Osteocyte (in vitro differentiated cells): ENCODE data around the gene FAM167B. TPM values are rescaled to one million over a fixed set of nuclear protein-coding genes. Genes with fewer than 3 reads are reported as not detected.
A peak's percentile ranks its signal among the peaks of the same experiment; 100 is the strongest.

Experiments used
- DNase-seq: peaks from one replicate; pipeline ENCODE4 v3.0.0; 2021; ENCODE audit warnings: mixed read lengths; ENCODE audit not compliant: unreplicated experiment; ENCODE audit errors: extremely low spot score
- H3K27ac Mint-ChIP-seq: one replicate; pipeline ENCODE4 v1.8.0; 2021; ENCODE audit warnings: mild to moderate bottlenecking, mixed read lengths; ENCODE audit not compliant: unreplicated experiment
- H3K27me3 Mint-ChIP-seq: one replicate; pipeline ENCODE4 v1.8.0; 2021; ENCODE audit warnings: mixed read lengths; ENCODE audit not compliant: unreplicated experiment
- H3K36me3 Mint-ChIP-seq: one replicate; pipeline ENCODE4 v1.8.0; 2021; ENCODE audit warnings: mixed read lengths; ENCODE audit not compliant: unreplicated experiment
- H3K4me1 Mint-ChIP-seq: one replicate; pipeline ENCODE4 v1.8.0; 2021; ENCODE audit warnings: mixed read lengths; ENCODE audit not compliant: unreplicated experiment
- H3K4me3 Mint-ChIP-seq: one replicate; pipeline ENCODE4 v1.8.0; 2021; ENCODE audit warnings: mild to moderate bottlenecking, moderate library complexity, mixed read lengths; ENCODE audit not compliant: unreplicated experiment
- H3K9me3 Mint-ChIP-seq: one replicate; pipeline ENCODE4 v1.8.0; 2021; ENCODE audit warnings: mixed read lengths; ENCODE audit not compliant: unreplicated experiment
- CTCF ChIP-seq: fragments of 200-600 bp; sonication (generic); IDR thresholded peaks from 2 replicates; pipeline ENCODE4 v1.5.0; 2021; ENCODE audit warnings: antibody characterized with exemption, mild to moderate bottlenecking, moderate library complexity
- total RNA-seq: library from RNA; stranded (reverse); gene quantifications from 2 replicates; pipeline ENCODE4 v1.2.1, GENCODE V29; 2021

FAM167B gene
- total RNA-seq, 1 donor from 2014 or later: 2.8 TPM

- H3K27ac Mint-ChIP-seq: peak overlapping the region; percentile 23
Observed at GRCh38 chr1:32247983-32248889, 1.2 kb downstream of the FAM167B start.

GRCh38 chr1:32249831-32250525, 3.0 kb downstream of the FAM167B start:
- no peak overlapping the region for H3K27ac Mint-ChIP-seq
- H3K4me1 Mint-ChIP-seq: peaks cover 31% of the 10 kb centered on the region
- no peaks in the 10 kb centered on the region for H3K27me3 Mint-ChIP-seq
- H3K36me3 Mint-ChIP-seq: no peaks in the 10 kb centered on the region
- no peak overlapping the region for H3K4me3 Mint-ChIP-seq
- no peak for TF ChIP-seq CTCF
- no peak for DNase-seq
- H3K9me3 Mint-ChIP-seq: no peaks in the 10 kb centered on the region

More at GRCh38 chr1:32247983-32248889, 1.2 kb downstream of the FAM167B start:
- no peaks in the 10 kb centered on the region for H3K36me3 Mint-ChIP-seq
- peaks cover 31% of the 10 kb centered on the region for H3K4me1 Mint-ChIP-seq
- no peaks in the 10 kb centered on the region for H3K27me3 Mint-ChIP-seq
- H3K9me3 Mint-ChIP-seq: no peaks in the 10 kb centered on the region
- TF ChIP-seq CTCF: peak; percentile 82
- no peak overlapping the region for H3K4me3 Mint-ChIP-seq
- DNase-seq: peak; percentile 91

- H3K9me3 Mint-ChIP-seq: no peaks in the 10 kb centered on the region
- no peaks in the 10 kb centered on the region for H3K27me3 Mint-ChIP-seq
- peaks cover 28% of the 10 kb centered on the region for H3K4me1 Mint-ChIP-seq
- no peak within 1 kb of the TSS for H3K4me3 Mint-ChIP-seq
- no peaks in the 10 kb centered on the region for H3K36me3 Mint-ChIP-seq
- H3K27ac Mint-ChIP-seq: no peak within 1 kb of the TSS
- no peak for TF ChIP-seq CTCF
- no peak for DNase-seq
Observed at GRCh38 chr1:32250893-32251716, 4.1 kb downstream of the FAM167B start, which contains the start of gene LCK. LCK (plus strand) TSS chr1:32251265; CDS start chr1:32274330, 23,065 bp downstream.

GRCh38 chr1:32255072-32256071, 8.3 kb downstream of the FAM167B start:
- no peak for TF ChIP-seq CTCF
- DNase-seq: no peak
- H3K27me3 Mint-ChIP-seq: peaks cover 3% of the 10 kb centered on the region
- H3K4me1 Mint-ChIP-seq: peaks cover under 1% of the 10 kb centered on the region
- no peaks in the 10 kb centered on the region for H3K36me3 Mint-ChIP-seq
- no peak overlapping the region for H3K4me3 Mint-ChIP-seq
- H3K9me3 Mint-ChIP-seq: no peaks in the 10 kb centered on the region
- no peak overlapping the region for H3K27ac Mint-ChIP-seq
